ENCODE measurements around the gene HS3ST4.

HS3ST4 gene

DNA sequence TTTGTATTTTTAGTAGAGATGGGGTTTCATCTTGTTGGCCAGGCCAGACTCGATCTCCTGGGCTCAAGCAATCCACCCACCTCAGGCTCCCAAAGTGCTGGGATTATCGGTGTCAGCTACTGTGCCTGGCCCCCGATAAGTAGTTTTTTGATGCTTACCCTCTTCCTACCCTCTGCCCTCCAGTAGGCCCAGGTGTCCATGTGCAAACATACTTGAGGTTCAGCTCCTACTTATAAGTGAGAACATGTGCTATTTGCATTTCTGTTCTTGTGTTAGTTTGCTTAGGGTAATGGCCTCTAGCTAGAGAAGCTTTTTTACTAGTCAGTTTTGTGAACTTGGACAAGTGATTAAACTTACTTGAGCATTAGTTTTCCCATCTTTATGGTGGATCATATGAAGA is 136.8 kb downstream of the HS3ST4 start:
- DNase-seq: no peak

DNA sequence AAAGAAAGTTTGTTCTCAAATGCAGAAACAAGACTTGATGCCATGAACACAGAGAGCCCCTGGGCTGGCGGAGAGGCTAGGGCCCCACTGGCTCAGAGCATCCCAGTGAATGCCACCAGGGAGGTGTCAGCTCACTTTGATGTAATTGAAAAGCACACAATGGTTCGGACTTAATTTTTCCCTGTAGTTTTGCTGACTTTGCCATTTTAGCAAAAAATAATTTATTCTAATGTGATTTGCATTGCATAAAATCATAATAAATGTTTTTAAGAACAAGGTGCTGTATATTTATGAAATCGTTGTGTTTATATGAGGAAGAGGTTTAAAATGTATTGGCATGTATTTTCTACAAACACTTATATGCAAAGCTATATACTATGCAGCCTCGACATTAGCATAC is 140.5 kb downstream of the HS3ST4 start:
- no peak for DNase-seq

DNA sequence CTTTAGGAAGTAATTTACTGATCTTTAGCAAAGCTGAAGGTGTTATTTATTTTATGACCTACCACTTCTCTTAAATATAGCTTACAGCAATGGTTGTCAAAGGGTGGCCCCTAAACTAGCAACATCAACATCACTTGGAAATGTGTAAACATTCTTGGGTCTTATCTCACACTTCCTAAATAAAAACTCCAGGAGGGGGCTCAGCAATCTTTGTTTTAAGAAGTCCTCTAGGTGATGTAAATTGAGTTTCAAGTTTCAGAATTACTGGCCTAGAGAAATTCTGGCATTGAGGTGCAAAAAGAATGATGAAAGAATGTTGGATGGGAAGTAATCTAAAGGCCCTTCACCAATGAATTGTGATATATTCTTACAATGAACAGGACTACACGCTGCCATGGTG is 142.3 kb downstream of the HS3ST4 start:
- no peak for DNase-seq

DNA sequence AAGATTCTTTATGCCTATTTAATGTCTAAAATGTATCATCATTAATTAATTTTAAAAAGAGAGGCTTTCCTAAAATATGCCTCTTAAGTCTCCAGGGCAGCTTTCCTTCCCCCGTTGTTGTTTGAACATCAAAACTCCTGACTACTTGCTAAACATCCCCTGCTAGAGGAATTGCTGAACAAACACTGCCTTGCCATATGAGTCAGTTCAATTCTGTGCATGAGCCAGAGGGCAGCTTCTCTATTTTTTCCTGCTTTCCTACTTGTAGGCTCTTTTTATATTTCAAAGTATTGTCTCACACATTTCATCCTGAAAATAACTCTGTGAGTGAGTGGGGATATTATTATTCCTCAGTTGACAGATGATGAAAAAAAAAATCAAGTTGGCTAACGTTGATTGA is 143.4 kb downstream of the HS3ST4 start:
- no peak for DNase-seq

DNA sequence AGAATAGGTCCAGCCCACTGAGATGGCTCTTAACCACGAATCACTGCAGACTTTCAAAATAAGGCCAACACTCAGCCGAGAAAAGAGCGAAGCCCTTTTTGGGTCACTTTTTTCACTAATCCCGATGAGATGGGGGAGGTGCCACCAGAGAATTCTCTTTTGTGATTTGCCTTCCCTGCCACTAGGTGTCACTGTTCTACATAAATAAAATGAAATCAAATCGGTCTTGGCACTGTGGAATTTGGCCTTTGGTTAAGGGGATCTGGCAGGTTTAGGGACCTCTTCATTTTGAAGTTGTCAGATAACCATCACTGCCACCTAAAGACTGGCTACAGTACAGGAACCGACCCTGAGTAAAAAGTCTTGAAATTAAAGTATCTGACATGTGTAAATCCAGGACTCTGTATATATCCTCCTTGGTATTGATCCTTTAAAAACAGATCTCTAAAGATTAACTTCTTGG is 147.0 kb downstream of the HS3ST4 start:
- peak; percentile 11 to 37 for DNase-seq

DNA sequence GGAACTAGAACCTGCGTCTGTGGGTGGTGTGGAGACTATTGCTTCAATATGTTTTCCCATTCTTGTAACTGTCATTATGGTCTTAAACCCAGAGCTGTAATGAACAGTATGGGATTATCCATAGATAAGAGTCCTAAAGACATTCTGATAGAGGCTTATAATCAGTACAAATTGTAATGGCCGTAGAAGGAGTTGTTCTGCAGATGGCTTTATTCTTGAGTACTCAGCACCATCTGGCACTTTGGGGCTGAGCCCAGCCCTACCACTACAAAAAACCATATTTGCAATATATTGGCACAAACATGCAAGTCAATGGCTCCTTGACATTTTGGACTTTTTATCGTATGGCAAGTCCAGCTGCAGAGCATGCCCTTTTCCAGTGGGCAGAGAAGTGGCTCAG is 150.0 kb downstream of the HS3ST4 start:
- DNase-seq: no peak

DNA sequence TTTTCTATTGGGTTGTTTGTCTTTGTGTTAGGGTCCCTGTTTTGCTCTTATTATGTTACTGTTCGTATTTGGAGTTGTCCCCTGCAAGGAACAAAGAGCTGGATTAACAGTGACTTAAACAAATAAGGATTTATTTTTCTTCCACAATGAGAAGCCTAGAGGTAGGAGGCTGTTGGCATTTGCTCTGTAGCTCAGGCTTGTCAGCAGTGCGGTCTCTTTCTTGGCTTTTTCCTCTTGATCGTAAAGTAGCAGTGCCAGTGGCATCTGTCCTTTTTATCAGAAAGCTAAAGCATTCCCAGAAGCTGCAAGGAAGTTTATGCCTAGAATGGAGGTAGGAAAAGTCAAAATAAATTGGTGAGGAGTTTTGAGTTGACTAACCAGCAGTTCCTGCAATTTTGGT is 154.1 kb downstream of the HS3ST4 start:
- DNase-seq: no peak

DNA sequence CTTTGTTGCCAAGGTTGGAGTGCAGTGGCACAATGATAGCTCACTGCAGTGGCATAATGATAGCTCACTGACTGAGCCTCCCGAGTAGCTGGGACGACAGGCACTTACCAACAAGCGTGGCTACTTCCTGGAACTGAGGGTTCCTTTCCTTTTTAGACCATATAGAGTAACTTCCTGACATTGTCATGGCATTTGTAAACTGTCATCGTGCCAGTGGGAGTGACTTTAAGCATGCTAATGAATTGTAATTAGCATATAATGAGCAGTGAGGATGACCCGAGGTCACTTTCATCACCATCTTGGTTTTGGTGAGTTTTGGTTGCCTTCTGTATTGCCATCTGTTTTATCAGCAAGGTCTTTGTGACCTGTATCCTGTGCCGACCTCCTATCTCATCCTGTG is 162.4 kb downstream of the HS3ST4 start:
- no peak for DNase-seq

DNA sequence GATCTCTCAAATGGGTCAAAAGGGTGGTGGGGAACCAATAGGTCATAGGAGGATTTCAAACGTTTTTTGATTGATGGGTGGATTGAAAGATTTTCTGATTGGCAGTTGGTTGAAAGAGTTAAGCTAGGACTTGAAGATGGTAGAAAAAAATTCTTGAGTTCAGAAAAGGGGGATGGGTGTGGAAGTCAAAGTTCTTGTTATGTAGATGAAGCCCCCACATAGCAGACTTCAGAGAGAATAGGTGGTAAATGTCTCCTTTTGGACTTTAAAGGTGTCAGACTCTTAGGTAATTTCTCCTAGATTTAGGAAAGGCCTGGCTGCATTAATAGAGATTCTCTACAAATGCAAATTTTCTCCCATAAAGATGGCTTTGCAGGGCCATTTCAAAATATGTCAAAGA is 163.3 kb downstream of the HS3ST4 start:
- no peak for DNase-seq

DNA sequence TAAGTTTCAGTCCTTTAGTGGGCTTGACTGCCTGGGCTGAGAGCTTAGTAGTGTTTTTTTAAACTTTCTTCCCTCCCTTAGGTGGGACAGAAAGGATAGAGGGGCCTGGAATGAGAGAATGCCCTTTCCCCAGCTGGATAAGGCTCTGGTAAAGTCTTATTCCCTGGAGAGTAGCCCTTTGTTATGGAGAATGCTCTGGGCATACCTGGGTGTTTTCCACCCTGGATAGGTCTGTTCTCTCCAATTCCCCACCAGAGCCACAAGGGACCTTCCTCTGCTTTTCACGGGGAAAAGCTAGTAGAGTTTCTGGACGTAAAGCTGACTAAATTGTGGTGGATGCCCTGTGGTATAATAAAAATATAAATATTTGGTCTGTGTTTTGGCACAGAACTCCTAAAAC is 164.1 kb downstream of the HS3ST4 start:
- DNase-seq: no peak

DNA sequence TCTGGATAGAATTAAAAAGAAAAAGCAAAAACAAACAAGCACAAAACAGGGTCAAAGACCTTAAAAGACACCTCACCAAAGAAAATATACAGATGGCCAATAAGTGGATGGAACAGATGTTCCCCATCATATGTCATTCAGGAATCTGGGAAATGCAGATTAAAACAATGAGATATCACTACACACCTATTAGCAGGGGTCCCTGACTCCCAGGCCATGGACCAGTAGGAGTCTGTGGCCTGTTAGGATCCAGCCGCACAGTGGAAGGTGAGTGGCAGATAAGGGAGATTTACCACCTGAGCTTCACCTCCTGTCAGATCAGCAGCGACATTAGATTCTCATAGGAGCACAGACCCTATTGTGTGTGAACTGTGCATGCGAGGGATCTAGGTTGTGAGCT is 167.9 kb downstream of the HS3ST4 start:
- DNase-seq: no peak

DNA sequence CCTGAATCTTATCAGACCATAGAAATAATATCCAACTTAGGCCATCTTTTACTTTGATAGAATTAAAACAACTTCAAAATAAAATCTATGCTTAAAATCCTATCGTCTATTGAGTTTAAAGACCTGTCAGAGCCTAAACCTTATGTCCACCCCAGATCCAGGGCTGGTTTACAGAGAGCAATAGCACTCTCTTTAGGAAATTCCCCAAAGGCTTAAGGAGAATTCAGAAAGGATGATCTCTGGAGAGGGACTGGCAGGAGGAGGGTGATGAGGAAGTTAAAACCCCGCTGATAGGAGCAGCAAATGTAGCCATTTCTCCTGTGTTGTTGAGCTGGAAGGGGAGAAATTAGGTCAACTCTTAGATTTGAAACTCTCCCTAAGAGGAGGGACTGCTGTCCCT is 175.3 kb downstream of the HS3ST4 start:
- no peak for DNase-seq

DNA sequence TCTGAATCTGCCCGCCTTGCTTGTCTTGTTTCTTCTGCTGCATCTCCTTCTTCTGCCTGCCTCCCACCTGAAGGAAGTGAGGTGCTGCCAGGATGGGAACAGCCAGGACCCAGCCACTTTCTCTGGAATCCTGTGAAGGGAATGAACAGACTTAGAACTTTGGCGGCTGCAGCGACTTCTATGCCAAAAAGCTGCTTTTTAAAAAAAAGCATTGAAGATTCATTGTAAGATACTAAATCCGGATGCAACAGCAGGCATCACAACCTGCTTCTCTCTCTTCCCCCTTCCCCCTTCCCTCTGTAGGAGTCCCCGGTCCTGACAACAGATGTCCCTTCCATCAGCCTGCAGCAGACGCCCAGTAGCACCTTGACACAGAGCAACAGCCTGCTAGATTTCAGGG is 176.3 kb downstream of the HS3ST4 start:
- no peak for DNase-seq

DNA sequence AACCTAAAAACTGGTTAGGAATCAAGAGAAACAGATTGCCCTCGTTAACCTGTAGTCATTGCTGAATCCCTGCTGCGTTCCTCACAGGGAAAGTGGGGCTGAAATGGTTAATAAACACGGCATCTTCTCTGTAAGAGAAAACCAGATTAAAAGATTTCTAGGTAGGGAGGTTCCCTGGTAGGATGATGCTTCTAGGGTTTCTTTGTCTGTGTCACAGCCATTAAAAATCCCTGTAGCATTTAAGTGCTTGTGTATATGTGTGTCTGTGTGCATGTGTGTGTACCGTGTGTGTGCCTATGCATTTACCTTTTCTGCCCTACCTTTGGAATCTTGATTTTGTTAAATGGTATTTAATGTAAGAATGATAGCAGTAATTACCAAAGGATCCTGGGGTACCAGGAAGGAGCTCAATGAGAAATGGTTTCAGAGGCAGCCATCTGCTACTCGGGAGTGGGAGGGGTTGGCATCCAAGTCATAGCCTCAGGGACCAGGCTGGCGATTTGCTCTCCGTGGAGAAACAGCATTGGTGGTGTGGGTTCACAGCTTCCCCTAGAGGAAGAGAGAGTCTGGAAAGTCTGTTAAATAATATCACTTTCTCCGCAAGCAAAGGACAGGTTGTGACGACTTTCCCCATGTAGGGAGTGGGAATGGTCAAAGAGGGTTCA is 177.1 kb downstream of the HS3ST4 start:
- no peak for DNase-seq

DNA sequence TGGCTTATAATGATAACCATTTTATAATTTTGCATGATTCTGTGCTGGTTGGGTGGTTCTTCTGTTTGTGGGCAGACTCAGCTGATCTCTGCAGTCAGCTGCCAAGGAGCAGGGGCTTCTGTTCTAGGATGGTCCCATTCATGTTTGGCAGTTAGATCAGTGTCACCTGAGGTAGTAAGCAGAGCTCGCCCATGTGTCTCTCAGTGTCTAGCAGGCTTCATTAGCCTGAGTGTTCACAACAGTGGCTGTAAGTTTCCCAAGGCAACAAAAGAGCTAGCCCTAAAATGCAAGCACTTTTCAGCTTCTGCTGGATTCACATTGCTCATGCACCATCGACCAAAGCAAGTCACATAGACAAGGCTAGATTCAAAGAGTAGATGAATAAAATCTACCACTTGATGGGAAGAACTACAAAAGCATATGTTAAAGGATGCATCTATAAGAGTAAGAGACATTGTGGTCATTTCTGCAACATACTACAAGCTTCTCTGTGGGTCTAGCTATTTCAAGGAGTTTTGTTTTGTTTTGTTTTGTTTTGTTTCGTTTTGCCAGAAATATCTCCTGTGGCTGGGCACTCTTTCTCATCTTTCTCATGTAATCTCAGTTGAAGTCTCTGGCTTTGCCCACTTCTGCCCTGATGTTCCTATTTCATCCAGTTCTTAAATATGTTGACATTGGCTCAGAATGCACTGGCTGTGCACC is 180.8 kb downstream of the HS3ST4 start:
- DNase-seq: no peak

DNA sequence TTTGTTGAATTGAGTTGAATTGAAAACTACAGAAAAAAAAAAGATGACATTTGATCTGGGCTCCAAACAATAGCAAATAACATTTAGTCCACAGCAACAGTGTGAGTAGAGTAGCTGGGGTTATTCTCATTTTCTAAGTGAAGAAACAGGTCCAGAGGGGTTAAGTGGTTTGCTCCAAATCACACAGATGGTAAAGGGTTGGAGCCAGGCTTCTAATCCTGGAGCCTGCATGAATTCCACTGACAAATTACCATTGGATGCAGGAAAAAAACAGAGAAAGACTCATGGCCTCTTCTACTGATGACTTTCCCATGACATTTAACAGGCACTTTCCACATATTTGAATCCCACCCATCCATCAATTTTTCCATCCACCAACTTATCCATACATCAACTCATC is 182.4 kb downstream of the HS3ST4 start:
- DNase-seq: no peak

DNA sequence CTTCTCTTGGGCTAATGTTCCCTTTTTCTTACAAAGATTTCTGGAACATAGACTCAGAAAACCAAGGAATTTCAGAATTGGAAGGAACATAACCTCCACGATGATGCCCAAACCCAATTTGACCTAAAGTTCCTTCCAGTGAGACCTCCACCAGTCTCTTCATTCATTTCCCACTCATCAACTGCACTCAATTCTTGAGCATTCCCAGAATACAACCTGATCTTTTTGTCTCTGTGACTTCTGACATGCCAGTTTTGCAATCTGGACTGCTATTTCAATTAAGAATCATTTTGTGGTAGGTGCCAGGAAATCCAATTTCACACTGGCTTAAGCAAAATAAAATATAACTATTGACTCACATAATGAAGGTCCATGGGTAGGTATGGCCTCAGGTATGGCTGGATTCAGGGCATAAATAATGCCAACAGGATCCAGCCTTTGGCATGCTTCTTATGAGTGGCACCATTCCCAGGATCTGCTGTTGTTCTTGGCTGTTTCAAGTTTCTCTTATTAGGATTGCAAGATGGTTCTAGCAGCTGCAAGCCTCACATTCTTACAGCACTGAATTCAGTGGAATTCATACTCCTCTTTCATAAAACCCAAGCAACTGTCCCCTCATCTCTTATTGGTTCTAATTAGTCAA is 184.3 kb downstream of the HS3ST4 start:
- DNase-seq: no peak

DNA sequence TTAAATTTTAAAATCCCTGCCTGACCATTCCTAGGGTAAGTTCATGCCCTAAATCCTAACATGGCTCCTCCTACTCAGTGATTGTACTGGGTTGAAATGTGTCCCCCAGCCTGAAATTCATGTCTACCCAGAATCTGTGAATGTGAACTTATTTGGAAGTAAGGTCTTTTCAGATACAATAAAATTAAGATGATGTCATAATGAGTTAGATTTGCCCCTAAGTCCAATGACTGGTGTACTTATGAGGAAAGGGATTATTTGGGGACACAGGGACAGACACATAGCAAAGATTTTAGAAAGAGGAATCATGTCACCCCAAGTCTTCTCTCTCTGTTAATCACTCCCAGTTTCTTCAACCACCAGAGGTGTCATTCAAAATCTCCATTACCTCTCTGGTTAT is 185.3 kb downstream of the HS3ST4 start:
- no peak for DNase-seq

DNA sequence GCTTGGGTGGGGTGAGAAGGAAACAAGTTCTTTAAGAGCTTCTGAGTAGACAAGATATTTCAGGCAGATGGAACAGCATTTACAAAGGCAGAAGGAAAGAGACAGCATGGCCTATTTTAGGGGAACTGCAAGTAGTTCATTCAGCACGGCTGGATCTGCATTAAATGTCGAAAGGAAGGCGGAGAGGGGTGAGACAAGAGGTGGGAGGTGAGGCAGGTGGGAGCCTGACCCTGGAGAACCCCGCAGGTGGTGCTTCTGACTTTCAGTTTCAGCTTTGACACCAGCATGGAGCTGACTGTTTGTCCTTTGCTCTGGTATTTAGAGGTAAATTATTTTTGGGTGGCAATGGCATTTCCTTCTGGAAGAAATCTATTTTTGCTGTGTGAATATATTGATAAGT is 194.8 kb downstream of the HS3ST4 start:
- no peak for DNase-seq

DNA sequence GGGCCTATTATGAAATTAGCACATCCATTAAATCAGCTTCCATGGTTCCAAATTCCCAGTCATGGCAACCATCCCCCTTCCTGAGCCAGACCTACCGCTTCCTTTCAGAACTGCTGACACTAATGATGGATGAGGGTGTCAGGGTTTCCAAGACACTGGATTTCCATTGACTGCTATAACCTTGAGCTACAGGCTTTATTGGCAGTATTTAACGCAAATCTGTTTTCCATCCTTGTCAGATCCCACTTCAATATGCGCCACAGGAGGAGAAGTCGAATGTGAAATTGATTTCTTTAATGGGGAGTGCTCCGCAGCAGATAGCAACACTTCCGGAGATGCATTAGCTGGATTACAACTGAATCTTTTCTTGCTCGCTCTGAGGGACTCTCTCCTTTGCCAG is 197.1 kb downstream of the HS3ST4 start:
- no peak for DNase-seq

DNA sequence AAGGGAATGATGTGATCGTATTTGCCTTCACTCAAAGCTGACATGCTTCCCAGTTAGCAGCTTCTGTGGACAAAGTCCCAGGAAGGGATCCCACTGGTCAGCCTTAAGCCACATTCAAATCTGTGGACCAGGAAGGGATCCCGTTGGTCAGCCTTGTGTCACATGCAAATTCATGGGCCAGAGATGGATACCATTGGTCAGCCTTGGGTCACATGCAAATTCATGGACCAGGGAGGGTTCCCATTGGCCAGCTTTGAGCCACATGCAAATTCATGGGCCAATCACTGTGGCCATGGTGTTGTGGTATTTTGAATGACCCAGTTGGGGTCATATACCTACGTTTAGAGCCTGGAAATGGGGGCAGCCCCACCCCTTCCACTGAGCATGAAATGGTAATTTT is 201.6 kb downstream of the HS3ST4 start:
- no peak for DNase-seq

DNA sequence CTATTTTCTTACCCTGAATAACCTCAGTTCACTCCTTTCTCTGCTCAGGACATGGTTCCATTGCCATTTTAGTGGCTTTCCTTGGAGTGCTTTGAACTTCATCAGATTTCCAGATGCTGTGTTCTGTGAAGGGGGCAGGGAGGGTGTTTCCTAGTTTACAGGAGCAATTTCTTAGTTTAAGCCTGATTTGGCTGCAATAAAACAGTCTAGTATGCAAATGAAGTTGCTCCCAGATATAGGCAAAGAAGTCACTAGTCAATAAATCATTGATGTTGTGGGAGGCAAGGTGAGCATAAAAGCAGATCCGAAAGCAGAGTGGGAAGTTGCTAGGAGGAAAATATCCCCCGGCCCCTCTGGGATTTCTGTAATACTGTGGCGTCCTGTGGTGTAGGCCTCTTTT is 202.3 kb downstream of the HS3ST4 start:
- no peak for DNase-seq

DNA sequence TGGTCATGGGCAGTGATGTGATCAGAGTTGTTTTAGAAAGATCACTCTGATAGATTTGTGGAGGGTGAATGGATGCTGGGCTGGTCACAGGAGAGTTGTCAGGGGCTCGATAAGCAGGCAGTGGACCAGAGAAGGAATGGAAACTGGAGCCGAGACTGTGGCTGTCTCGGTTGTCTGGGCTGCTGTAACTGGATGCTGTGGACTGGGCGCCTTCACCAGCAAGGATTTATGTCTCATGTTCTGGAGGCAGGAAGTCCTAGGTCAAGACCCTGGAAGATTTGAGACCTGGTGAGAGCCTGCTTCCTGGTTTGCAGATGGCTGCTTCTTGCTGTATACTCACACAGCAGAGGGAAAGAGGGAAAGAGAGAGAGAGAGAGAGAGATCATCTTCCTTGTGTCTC is 203.6 kb downstream of the HS3ST4 start:
- DNase-seq: no peak

DNA sequence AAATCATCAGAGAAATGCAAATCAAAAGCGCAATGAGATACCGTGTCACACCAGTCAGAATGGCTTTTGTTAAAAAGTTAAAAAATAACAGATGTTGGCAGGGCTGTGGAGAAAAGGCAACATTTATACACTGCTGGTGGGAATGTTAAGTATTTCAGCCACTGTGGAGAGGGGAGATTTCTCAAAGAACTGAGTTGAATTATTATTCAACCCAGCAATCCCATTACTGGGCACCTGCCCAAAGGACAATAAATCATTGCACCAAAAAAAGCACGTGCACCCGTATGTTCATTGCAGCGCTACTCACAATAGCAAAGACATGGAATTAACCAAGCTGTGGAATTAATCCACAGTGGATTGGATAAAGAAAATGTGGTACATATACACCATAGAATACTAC is 204.7 kb downstream of the HS3ST4 start:
- DNase-seq: no peak

DNA sequence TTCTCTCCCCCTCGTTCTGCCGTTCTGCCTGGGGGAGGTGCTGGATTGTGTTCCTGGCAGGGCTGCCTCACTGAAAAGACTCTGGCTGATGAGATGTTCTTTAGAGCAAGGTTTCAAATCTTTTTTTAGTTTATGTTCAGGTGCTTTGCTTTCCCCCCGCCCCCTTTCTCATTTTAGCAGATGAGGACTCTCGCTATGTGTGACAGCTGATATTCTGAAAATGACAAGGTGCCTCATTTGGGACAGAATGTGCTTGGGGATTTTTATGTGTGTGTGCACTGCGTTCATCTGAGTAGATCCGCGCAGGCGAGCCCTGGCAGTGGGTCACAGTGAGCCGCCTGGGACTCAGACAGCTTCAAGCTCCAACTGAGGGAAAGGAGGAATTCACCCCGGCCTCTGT is 205.9 kb downstream of the HS3ST4 start:
- DNase-seq: no peak
